Purkinje cell (primary cell): Measurements from ENCODE around the gene RTF2. TPM values are rescaled to one million over a fixed set of nuclear protein-coding genes. Genes with fewer than 3 reads are reported as not detected.

ENCODE experiments used
- polyA plus RNA-seq: library from polyadenylated mRNA; unstranded; fragments of >200 nt; fragmentation: Nextera tagmentation; gene quantifications from 2 replicates; pipeline ENCODE4 v1.2.1, GENCODE V29; 2014

The RTF2 gene, protein sequence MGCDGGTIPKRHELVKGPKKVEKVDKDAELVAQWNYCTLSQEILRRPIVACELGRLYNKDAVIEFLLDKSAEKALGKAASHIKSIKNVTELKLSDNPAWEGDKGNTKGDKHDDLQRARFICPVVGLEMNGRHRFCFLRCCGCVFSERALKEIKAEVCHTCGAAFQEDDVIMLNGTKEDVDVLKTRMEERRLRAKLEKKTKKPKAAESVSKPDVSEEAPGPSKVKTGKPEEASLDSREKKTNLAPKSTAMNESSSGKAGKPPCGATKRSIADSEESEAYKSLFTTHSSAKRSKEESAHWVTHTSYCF
- 72.3 and 122 TPM in 2 replicates for polyA plus RNA-seq

DNA sequence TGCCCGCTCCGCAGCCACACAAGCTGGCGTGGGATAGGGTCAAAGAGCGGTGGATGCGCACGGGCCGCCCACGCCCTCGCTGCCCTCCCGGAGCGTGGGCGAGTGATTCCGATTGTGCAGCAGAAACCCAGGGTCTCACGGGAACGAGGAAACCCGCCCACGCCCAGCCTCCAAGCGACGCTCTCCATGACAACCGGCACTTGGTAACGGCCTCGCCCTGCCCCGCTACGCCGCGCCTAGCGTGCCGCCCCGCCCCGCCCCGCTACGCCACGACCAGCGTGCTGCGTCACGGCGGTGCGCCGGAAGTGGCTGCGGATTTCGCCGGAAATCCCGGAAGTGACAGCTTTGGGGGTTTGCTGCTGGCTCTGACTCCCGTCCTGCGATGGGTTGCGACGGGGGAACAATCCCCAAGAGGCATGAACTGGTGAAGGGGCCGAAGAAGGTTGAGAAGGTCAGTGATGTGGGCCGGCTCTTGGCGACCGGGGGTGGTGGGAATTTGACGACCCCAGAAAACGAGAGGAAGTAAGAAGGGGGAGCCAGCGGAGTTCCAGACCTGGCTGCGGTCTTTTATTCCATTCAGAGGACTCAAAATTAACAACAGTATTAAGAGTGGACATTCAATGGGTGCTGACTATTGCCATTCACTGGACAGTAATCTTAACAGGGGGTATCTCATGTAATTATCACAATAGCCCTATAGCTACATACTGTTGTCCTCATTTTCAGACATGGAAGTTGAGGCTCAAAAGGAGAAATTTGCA lies at the start of gene RTF2:
Gene RTF2, plus strand, starts transcription at position 312 of the 761 bp plus-strand sequence. Its CDS starts 71 bp downstream, at position 383.

DNA sequence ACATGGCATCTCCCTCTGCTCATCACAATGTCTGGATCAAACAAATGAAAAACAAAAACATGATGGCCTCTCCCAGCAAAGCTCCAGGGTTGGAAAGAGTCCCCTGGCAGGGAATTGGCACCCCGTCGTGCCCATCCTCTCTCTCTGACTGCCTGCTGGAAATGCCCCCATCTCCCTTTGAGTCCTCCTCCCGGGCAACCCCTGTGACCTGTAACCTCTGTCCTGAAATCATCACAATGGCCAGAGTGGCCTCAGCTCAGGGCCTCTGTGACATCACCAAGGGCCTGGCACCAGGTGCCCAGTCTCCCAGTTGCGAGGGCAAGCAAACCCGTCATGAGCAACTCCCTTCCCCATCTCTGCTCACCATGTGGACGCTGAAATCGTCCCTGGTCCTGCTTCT lies 56.0 kb downstream of the RTF2 start, which contains the start of gene FAM209A:
Gene FAM209A, plus strand, starts transcription at position 301 of the 400 bp plus-strand sequence. Its CDS starts 65 bp downstream, at position 366.

DNA sequence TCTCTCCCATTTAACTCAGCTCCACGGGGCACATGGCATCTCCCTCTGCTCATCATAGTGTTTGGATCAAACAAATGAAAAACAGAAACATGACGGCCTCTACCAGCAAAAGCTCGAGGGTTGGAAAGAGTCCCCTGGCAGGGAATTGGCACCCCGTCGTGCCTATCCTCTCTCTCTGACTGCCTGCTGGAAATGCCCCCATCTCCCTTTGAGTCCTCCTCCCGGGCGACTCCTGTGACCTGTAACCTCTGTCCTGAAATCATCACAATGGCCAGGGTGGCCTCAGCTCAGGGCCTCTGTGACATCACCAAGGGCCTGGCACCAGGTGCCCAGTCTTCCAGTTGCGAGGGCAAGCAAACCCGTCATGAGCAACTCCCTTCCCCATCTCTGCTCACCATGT lies 64.5 kb downstream of the RTF2 start, which contains the start of gene FAM209B:
Gene FAM209B, plus strand, starts transcription at position 301 of the 400 bp plus-strand sequence. Its CDS starts 96 bp downstream, at position 397.

Other genes with a start within 250 kb of the RTF2 start
- gene MC3R, start 219.9 kb upstream of the RTF2 start, polyA plus RNA-seq, result not detected in 2 replicates
- gene FAM210B, start 109.7 kb upstream of the RTF2 start, polyA plus RNA-seq, result 7.6 and 15.1 TPM in 2 replicates
- 3.5 and 6.7 TPM in 2 replicates for gene AURKA, start 76.4 kb upstream of the RTF2 start, polyA plus RNA-seq
- gene CSTF1, start 76.0 kb upstream of the RTF2 start, polyA plus RNA-seq, result 19.8 and 28.3 TPM in 2 replicates
- gene CASS4, start 56.4 kb upstream of the RTF2 start, polyA plus RNA-seq, result not detected in 2 replicates
- 0.45 TPM in 1 of 2 replicates, not detected in the other for gene FAM209A, start 56.1 kb downstream of the RTF2 start, polyA plus RNA-seq
- 0.89 and 0.99 TPM in 2 replicates for gene FAM209B, start 64.6 kb downstream of the RTF2 start, polyA plus RNA-seq
- gene TFAP2C, start 160.7 kb downstream of the RTF2 start, polyA plus RNA-seq, result not detected in 2 replicates